CD4-positive, alpha-beta T cell (primary cell): ENCODE results near the gene MAGI3. TPM values are rescaled to one million over a fixed set of nuclear protein-coding genes. Genes with fewer than 3 reads are reported as not detected.

ENCODE experiments used
- ATAC-seq: fragments of 200-7000 bp; cut with Tn5 transposase; one replicate; pipeline ENCODE4 v1.10.0; 2022; ENCODE audit warnings: mild to moderate bottlenecking; ENCODE audit not compliant: poor library complexity
- CTCF ChIA-PET: fragments of 350-600 bp; sonication (Branson Sonifier 250); formaldehyde crosslinking; loops from one replicate; lab custom pipeline; 2021; ENCODE audit warnings: antibody characterized with exemption, inconsistent platforms; lab: Charles Lee
- POLR2A ChIA-PET: fragments of 350-600 bp; sonication (Branson Sonifier 250); formaldehyde crosslinking; loops from one replicate; lab custom pipeline; 2021; ENCODE audit warnings: antibody characterized with exemption, inconsistent platforms; lab: Charles Lee
- DNase-seq, 14 experiments: peaks; one replicate each; pipeline ENCODE4 v3.0.0-alpha.2; 2013 to 2020; ENCODE audit warnings: mixed read lengths in 2 of 14
- H3K27ac ChIP-seq, 2 donors: one replicate each; pipeline versions ENCODE4 v1.5.1 to v1.7.0; 2013; ENCODE audit warnings: low read length in 2 of 2, low read depth in 1 of 2, mild to moderate bottlenecking in 1 of 2
- H3K27me3 ChIP-seq, 2 experiments: 1 replicate in 1 of 2; 2 replicates in 1 of 2; pipeline versions ENCODE4 v1.6.1 to v1.7.0; 2013; ENCODE audit warnings: low read length in 2 of 2, control low read depth in 1 of 2, mild to moderate bottlenecking in 1 of 2, moderate library complexity in 1 of 2; ENCODE audit not compliant: insufficient read depth in 2 of 2, control insufficient read depth in 1 of 2
- H3K36me3 ChIP-seq: one replicate; pipeline ENCODE4 v1.6.1; 2013; ENCODE audit warnings: low read length, control low read depth; ENCODE audit not compliant: insufficient read depth
- H3K4me1 ChIP-seq: one replicate; pipeline ENCODE4 v1.6.1; 2013; ENCODE audit warnings: low read length, control low read depth; ENCODE audit not compliant: insufficient read depth
- H3K4me3 ChIP-seq: one replicate; pipeline ENCODE4 v1.5.1; 2013; ENCODE audit warnings: mild to moderate bottlenecking, low read length, moderate library complexity
- H3K9me3 ChIP-seq, 2 experiments: 1 replicate in 1 of 2; 2 replicates in 1 of 2; pipeline versions ENCODE4 v1.6.1 to v1.7.0; 2013; ENCODE audit warnings: low read length in 2 of 2, mild to moderate bottlenecking in 2 of 2, control low read depth in 1 of 2, moderate library complexity in 1 of 2; ENCODE audit not compliant: control insufficient read depth in 1 of 2, insufficient read depth in 1 of 2
- H3K27ac Mint-ChIP-seq: one replicate; pipeline ENCODE4 v1.8.0; 2020; ENCODE audit warnings: mixed read lengths
- H3K27me3 Mint-ChIP-seq: one replicate; pipeline ENCODE4 v1.8.0; 2021; ENCODE audit warnings: mixed read lengths
- H3K36me3 Mint-ChIP-seq: one replicate; pipeline ENCODE4 v1.8.0; 2021; ENCODE audit warnings: low read depth, mixed read lengths
- H3K4me1 Mint-ChIP-seq: one replicate; pipeline ENCODE4 v1.8.0; 2021; ENCODE audit warnings: low read depth, mixed read lengths
- H3K4me3 Mint-ChIP-seq: one replicate; pipeline ENCODE4 v1.8.0; 2020; ENCODE audit warnings: mild to moderate bottlenecking, mixed read lengths
- H3K9me3 Mint-ChIP-seq: one replicate; pipeline ENCODE4 v1.8.0; 2020; ENCODE audit warnings: mixed read lengths
- CTCF ChIP-seq: fragments of 200-600 bp; IDR thresholded peaks from one replicate; pipeline ENCODE4 v1.8.0; 2022; ENCODE audit warnings: antibody characterized with exemption, mild to moderate bottlenecking
- intact Hi-C, 2 experiments: fragments of 100-400 bp; cut with DNase I in 1 of 2; cut with micrococcal nuclease in 1 of 2; formaldehyde crosslinking; loops; one replicate each; pipeline versions ENCODE4 v1.15.1 to v1.9.0; 2023 to 2025; cut with DNase I, micrococcal nuclease
- total RNA-seq, 174 experiments: library from RNA in 2 of 174; stranded (reverse) in 2 of 174; gene quantifications; one replicate each; pipeline ENCODE4 v1.2.3 and lab custom pipeline; 2021 to 2026

Gene MAGI3
- total RNA-seq, 2 experiments from 2014 or later: 6.7 to 8.7 TPM

- H3K4me3 ChIP-seq: no peak overlapping the region
- Mint-ChIP-seq H3K9me3 (no peaks in the 10 kb centered on the region), H3K27ac (no peak overlapping the region), H3K4me1 (no peaks in the 10 kb centered on the region), H3K4me3 (no peak overlapping the region), H3K36me3 (no peaks in the 10 kb centered on the region), H3K27me3 (no peaks in the 10 kb centered on the region)
- ChIA-PET CTCF (no interaction called here), POLR2A (no interaction called here)
- no peak overlapping the region for H3K27ac ChIP-seq
- ATAC-seq (no peak), DNase-seq (no peak)
- no peaks in the 10 kb centered on the region for H3K4me1 ChIP-seq
- H3K36me3 ChIP-seq: no peaks in the 10 kb centered on the region
- peaks cover 0 to 12% of the 10 kb centered on the region in 2 experiments for H3K9me3 ChIP-seq
- no peaks in the 10 kb centered on the region for H3K27me3 ChIP-seq
- TF ChIP-seq CTCF: no peak
- intact Hi-C loops: no loop called here
Observed at GRCh38 chr1:113543110-113543509, 152.8 kb downstream of the MAGI3 start.

- no peak overlapping the region for H3K4me3 Mint-ChIP-seq
- DNase-seq (no peak), ATAC-seq (no peak)
- Histone ChIP-seq H3K4me3 (no peak overlapping the region), H3K4me1 (no peaks in the 10 kb centered on the region), H3K9me3 (peaks cover 0 to 15% of the 10 kb centered on the region in 2 experiments), H3K27me3 (no peaks in the 10 kb centered on the region), H3K27ac (no peak overlapping the region), H3K36me3 (no peaks in the 10 kb centered on the region)
- H3K27me3 Mint-ChIP-seq: no peaks in the 10 kb centered on the region
- peaks cover 5% of the 10 kb centered on the region for H3K36me3 Mint-ChIP-seq
- H3K27ac Mint-ChIP-seq: no peak overlapping the region
- no peak for TF ChIP-seq CTCF
- H3K9me3 Mint-ChIP-seq: peaks cover 6% of the 10 kb centered on the region
- CTCF ChIA-PET: no interaction called here
- intact Hi-C loops: loop anchor here in 1 of 2 experiments (2.0 kb wide), 1 partner anchor 20 kb away; no protein-coding TSS in a partner anchor
- POLR2A ChIA-PET: no interaction called here
- no peaks in the 10 kb centered on the region for H3K4me1 Mint-ChIP-seq
Observed at GRCh38 chr1:113545210-113545609, 154.9 kb downstream of the MAGI3 start.

- H3K36me3 Mint-ChIP-seq: peaks cover 5% of the 10 kb centered on the region
- no peak for DNase-seq
- Histone ChIP-seq H3K4me1 (no peaks in the 10 kb centered on the region), H3K9me3 (peaks cover 0 to 16% of the 10 kb centered on the region in 2 experiments), H3K27ac (no peak overlapping the region), H3K36me3 (no peaks in the 10 kb centered on the region), H3K4me3 (no peak overlapping the region), H3K27me3 (no peaks in the 10 kb centered on the region)
- TF ChIP-seq CTCF: no peak
- no peak overlapping the region for H3K27ac Mint-ChIP-seq
- no peak for ATAC-seq
- POLR2A ChIA-PET: no interaction called here
- CTCF ChIA-PET: no interaction called here
- intact Hi-C loops: loop anchor here in 1 of 2 experiments (2.0 kb wide), 1 partner anchor 19 kb away; no protein-coding TSS in a partner anchor
- peaks cover 6% of the 10 kb centered on the region for H3K9me3 Mint-ChIP-seq
- no peak overlapping the region for H3K4me3 Mint-ChIP-seq
- no peaks in the 10 kb centered on the region for H3K27me3 Mint-ChIP-seq
- no peaks in the 10 kb centered on the region for H3K4me1 Mint-ChIP-seq
Observed at GRCh38 chr1:113545626-113546025, 155.3 kb downstream of the MAGI3 start.
